NT2/D1 (cell line): ENCODE measurements around the gene DIP2C.

Source experiments
- DNase-seq: peaks from one replicate; pipeline ENCODE4 v3.0.0-alpha.2; 2011; ENCODE audit warnings: low read depth, low spot score
- H3K27me3 ChIP-seq: 2 replicates; pipeline ENCODE4 v1.6.0; 2011; ENCODE audit warnings: mild to moderate bottlenecking; ENCODE audit not compliant: insufficient read length, insufficient read depth
- H3K36me3 ChIP-seq: 2 replicates; pipeline ENCODE4 v1.6.1; 2011; ENCODE audit warnings: mild to moderate bottlenecking, low read length, mixed read lengths; ENCODE audit not compliant: insufficient read depth, insufficient read length
- H3K4me1 ChIP-seq: 2 replicates; pipeline ENCODE4 v1.5.1; 2011; ENCODE audit not compliant: insufficient read depth, insufficient read length
- H3K4me3 ChIP-seq: 2 replicates; pipeline ENCODE4 v1.5.1; 2011; ENCODE audit warnings: low read depth; ENCODE audit not compliant: insufficient read length
- H3K9ac ChIP-seq: 2 replicates; pipeline ENCODE4 v1.6.0; 2011; ENCODE audit warnings: low read depth; ENCODE audit not compliant: insufficient read length
- H3K9me3 ChIP-seq: 2 replicates; pipeline ENCODE4 v1.5.1; 2011; ENCODE audit warnings: mild to moderate bottlenecking, low read length; ENCODE audit not compliant: insufficient read depth
- SUZ12 ChIP-seq: IDR thresholded peaks from 2 replicates; pipeline ENCODE4 v1.6.1; 2011; ENCODE audit not compliant: insufficient read length, insufficient read depth; ENCODE audit errors: extremely low read depth
- YY1 ChIP-seq: IDR thresholded peaks from 2 replicates; pipeline ENCODE4 v1.6.1; 2011; ENCODE audit not compliant: insufficient read length, insufficient read depth
- ZNF274 ChIP-seq: IDR thresholded peaks from 2 replicates; pipeline ENCODE4 v1.6.1; 2011; ENCODE audit warnings: mild to moderate bottlenecking, low read depth, low read length

Gene DIP2C

GRCh38 chr10:511849-512191 lies 177.6 kb downstream of the DIP2C start:
- no peak for TF ChIP-seq SUZ12
- TF ChIP-seq ZNF274 = no peak
- no peak for TF ChIP-seq YY1
- no peak for DNase-seq
- H3K4me1 ChIP-seq = no peaks in the 10 kb centered on the region
- no peak overlapping the region for H3K4me3 ChIP-seq
- H3K27me3 ChIP-seq = no peaks in the 10 kb centered on the region
- no peaks in the 10 kb centered on the region for H3K9me3 ChIP-seq
- H3K36me3 ChIP-seq = peaks cover 8% of the 10 kb centered on the region
- no peak overlapping the region for H3K9ac ChIP-seq

DNA sequence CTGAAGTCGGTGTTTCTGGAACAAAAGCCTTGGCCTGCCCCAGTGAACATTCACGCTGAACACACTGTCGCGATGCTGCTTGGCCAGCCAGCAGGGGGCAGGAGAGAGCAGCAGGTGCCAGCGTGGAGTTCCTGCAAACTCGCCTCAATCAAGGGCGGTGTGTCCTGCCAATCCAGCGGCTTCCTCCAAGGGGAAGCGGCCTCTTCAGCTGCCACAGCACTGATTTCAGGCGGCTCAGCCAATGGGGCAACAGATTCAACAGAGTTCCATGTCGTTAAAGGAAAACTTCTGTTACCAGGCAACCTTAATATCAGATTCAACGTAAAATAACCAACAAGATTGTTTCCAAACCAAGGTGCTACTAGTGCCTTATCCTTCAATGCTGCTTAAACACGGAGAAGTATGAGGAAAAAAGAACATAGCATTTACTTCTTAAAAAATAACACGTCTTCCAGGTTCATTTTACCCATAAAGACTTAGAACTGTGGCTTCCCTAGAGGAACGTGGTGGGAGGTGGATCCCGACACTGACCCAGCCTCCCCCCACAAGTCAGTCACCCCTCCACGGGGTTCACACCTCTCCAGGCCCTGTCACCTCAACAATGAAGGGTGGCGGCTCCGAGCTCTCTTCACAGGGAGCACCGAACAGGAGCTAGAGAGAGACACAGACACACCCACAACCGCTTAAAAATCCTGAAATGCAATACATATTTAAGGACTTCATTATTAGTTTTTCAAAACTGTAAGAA lies 178.2 kb downstream of the DIP2C start:
- H3K4me3 ChIP-seq = no peak overlapping the region
- H3K9me3 ChIP-seq = no peaks in the 10 kb centered on the region
- H3K36me3 ChIP-seq = peaks cover 13% of the 10 kb centered on the region
- H3K9ac ChIP-seq = no peak overlapping the region
- DNase-seq = peak; percentile 83
- H3K27me3 ChIP-seq = no peaks in the 10 kb centered on the region
- no peaks in the 10 kb centered on the region for H3K4me1 ChIP-seq
- TF ChIP-seq SUZ12 (no peak), YY1 (no peak), ZNF274 (no peak)

- H3K9ac ChIP-seq = no peak overlapping the region
These were observed 179.0 kb downstream of the DIP2C start for GRCh38 chr10:510415-510881.

DNA sequence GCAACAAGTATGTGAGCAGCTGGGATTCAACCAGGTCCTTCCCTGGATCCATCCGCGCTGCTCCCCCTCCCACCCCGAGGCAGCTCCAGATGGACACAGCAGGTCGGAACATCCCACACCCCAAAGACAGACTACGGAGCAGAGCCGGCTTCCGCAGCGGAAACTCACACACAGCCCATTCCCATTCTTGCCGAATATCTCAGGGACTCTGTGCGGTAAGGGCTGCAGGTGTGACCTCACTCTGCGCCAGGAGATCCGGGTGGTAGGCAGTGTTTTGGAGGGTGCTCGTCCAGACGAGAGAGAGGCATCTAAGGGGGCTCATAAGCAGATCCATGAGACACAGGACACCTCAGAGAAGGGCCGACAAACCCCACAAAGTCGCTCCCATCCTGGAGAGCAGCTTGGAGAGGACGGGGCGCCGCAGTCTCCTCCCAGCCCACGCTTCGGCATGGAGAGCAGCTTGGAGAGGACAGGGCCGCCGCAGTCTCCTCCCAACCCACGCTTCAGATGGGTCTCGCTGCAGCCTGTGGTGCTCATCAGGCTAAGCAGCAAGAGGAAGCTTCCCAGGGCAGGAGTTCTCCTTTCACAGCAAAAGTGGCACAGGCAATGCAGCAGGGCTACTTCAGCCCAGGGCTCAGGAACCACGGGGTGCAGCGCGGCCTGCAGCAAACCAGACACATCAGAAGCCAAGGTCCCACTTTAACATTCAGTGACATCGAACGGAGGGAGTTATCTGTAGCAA lies 179.9 kb downstream of the DIP2C start:
- DNase-seq = no peak
- H3K4me1 ChIP-seq = no peaks in the 10 kb centered on the region
- no peak overlapping the region for H3K4me3 ChIP-seq
- no peaks in the 10 kb centered on the region for H3K9me3 ChIP-seq
- H3K9ac ChIP-seq = no peak overlapping the region
- no peaks in the 10 kb centered on the region for H3K27me3 ChIP-seq
- H3K36me3 ChIP-seq = peaks cover 14% of the 10 kb centered on the region
- TF ChIP-seq ZNF274 (no peak), SUZ12 (no peak), YY1 (no peak)

More at GRCh38 chr10:510415-510881, 179.0 kb downstream of the DIP2C start:
- Histone ChIP-seq H3K36me3 (peaks cover 14% of the 10 kb centered on the region), H3K9me3 (no peaks in the 10 kb centered on the region), H3K4me1 (no peaks in the 10 kb centered on the region), H3K27me3 (no peaks in the 10 kb centered on the region), H3K4me3 (no peak overlapping the region)
- no peak for DNase-seq
- TF ChIP-seq SUZ12 = no peak
- TF ChIP-seq ZNF274 = no peak
- no peak for TF ChIP-seq YY1

DNA sequence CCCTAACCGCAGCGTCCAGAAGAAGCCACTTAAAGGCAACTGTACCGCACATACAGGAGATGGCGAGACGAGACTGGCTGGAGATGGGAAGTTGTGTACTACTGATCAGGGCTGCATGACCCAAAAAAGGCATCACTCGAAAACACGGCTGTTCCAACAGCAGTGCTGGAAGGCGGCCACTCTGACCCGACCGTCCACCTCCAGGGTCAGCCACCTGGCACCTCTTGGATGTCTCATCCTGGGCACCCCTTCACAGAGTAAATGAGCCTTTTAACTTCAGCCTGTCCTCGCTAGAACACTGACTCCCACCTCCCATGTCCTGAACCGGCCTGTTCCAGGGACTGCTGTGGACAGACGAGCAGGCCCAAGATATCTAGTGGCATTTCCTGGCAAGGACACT lies 180.7 kb downstream of the DIP2C start:
- H3K36me3 ChIP-seq = peaks cover 14% of the 10 kb centered on the region
- TF ChIP-seq SUZ12 (no peak), YY1 (no peak), ZNF274 (no peak)
- H3K4me1 ChIP-seq = no peaks in the 10 kb centered on the region
- no peaks in the 10 kb centered on the region for H3K9me3 ChIP-seq
- DNase-seq = no peak
- no peaks in the 10 kb centered on the region for H3K27me3 ChIP-seq
- H3K4me3 ChIP-seq = no peak overlapping the region
- no peak overlapping the region for H3K9ac ChIP-seq

GRCh38 chr10:507908-508444 lies 181.5 kb downstream of the DIP2C start:
- H3K27me3 ChIP-seq = no peaks in the 10 kb centered on the region

DNA sequence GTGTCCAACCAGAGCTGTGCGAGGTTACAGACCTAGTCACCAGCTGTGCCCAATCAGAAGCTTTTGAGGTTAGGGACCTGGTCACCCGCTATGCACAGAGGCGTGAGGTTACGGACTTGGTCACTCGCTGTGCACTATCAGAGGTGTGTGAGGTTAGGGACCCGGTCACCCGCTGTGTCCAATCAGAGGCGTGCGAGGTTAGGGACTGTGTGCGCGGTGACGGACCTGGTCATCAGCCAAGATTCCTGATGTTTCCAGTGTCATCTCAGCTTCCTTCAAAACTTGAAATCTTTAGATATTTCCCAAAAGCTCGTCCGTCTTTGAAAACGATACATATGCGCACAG lies 182.1 kb downstream of the DIP2C start:
- H3K27me3 ChIP-seq = no peaks in the 10 kb centered on the region
- H3K36me3 ChIP-seq = peaks cover 14% of the 10 kb centered on the region
- no peak overlapping the region for H3K4me3 ChIP-seq
- no peaks in the 10 kb centered on the region for H3K9me3 ChIP-seq
- no peaks in the 10 kb centered on the region for H3K4me1 ChIP-seq
- DNase-seq = no peak
- H3K9ac ChIP-seq = no peak overlapping the region
- no peak for TF ChIP-seq ZNF274
- TF ChIP-seq YY1 = no peak
- TF ChIP-seq SUZ12 = no peak

More at GRCh38 chr10:507908-508444, 181.5 kb downstream of the DIP2C start:
- DNase-seq = no peak
- Histone ChIP-seq H3K9ac (no peak overlapping the region), H3K4me3 (no peak overlapping the region), H3K4me1 (no peaks in the 10 kb centered on the region), H3K9me3 (no peaks in the 10 kb centered on the region), H3K36me3 (peaks cover 14% of the 10 kb centered on the region)
- no peak for TF ChIP-seq SUZ12
